DMS114 treated with DMSO at 0.1 percent for 48 hours (cell line): Measurements from ENCODE around the gene GAREM1.
A peak's percentile ranks its signal among the peaks of the same experiment; 100 is the strongest.
"Not testable (repeated sequence)": the region's sequence is repeated elsewhere in the genome, so short reads cannot be mapped to it uniquely, and the experiment has no call there.

ENCODE experiments used
- DNase-seq: peaks from one replicate; lab custom pipeline; 2025; ENCODE audit not compliant: unreplicated experiment; lab: John Stamatoyannopoulos, UW

GAREM1 gene

GRCh38 chr18:32470714-32471633 lies at the start of gene GAREM1:
GAREM1 (minus strand) TSS chr18:32470882; CDS start chr18:32470428, 454 bp downstream.
- peak; percentile 70 for DNase-seq

- DNase-seq: no peak
Observed at GRCh38 chr18:32511147-32511546, 40.5 kb upstream of the GAREM1 start.

- DNase-seq: no peak
Observed at GRCh38 chr18:32509111-32509510, 38.4 kb upstream of the GAREM1 start.

- no peak for DNase-seq
Observed at GRCh38 chr18:32507093-32507492, 36.4 kb upstream of the GAREM1 start.

GRCh38 chr18:32502014-32502413 lies 31.3 kb upstream of the GAREM1 start:
- DNase-seq: no peak

- not testable (repeated sequence) for DNase-seq
Observed at GRCh38 chr18:32501242-32501641, 30.6 kb upstream of the GAREM1 start.

- DNase-seq: no peak
Observed at GRCh38 chr18:32483002-32483401, 12.3 kb upstream of the GAREM1 start.

- no peak for DNase-seq
Observed at GRCh38 chr18:32482117-32482516, 11.4 kb upstream of the GAREM1 start.

GRCh38 chr18:32480581-32480980 lies 9.9 kb upstream of the GAREM1 start:
- DNase-seq: no peak

- no peak for DNase-seq
Observed at GRCh38 chr18:32478807-32479206, 8.1 kb upstream of the GAREM1 start.

GRCh38 chr18:32478317-32478716 lies 7.6 kb upstream of the GAREM1 start:
- no peak for DNase-seq

- no peak for DNase-seq
Observed at GRCh38 chr18:32476106-32476505, 5.4 kb upstream of the GAREM1 start.

GRCh38 chr18:32475069-32475468 lies 4.4 kb upstream of the GAREM1 start:
- not testable (repeated sequence) for DNase-seq

GRCh38 chr18:32473325-32473724 lies 2.6 kb upstream of the GAREM1 start:
- no peak for DNase-seq

GRCh38 chr18:32472841-32473240 lies 2.2 kb upstream of the GAREM1 start:
- DNase-seq: no peak

GRCh38 chr18:32470460-32470713 lies 295 bp downstream of the GAREM1 start:
- no peak for DNase-seq

GRCh38 chr18:32469691-32470459 lies 807 bp downstream of the GAREM1 start:
- no peak for DNase-seq

- DNase-seq: no peak
Observed at GRCh38 chr18:32469190-32469651, 1.5 kb downstream of the GAREM1 start.

GRCh38 chr18:32468147-32468845 lies 2.4 kb downstream of the GAREM1 start:
- DNase-seq: no peak

- DNase-seq: no peak
Observed at GRCh38 chr18:32461709-32462272, 8.9 kb downstream of the GAREM1 start.

GRCh38 chr18:32460171-32460731 lies 10.4 kb downstream of the GAREM1 start:
- no peak for DNase-seq
